Epithelial cell of proximal tubule (primary cell): Measurements from ENCODE around the gene POLR2C. TPM values are rescaled to one million over a fixed set of nuclear protein-coding genes. Genes with fewer than 3 reads are reported as not detected.
A peak's percentile ranks its signal among the peaks of the same experiment; 100 is the strongest.

Experiments
- DNase-seq: peaks from one replicate; pipeline ENCODE4 v3.0.0-alpha.2; 2011; ENCODE audit warnings: low read depth
- H3K4me3 ChIP-seq: 2 replicates; pipeline ENCODE4 v1.5.1; 2011; ENCODE audit warnings: low read depth, mild to moderate bottlenecking, low read length
- total RNA-seq: library from RNA; depleted of rRNA; stranded (reverse); fragments of >200 nt; gene quantifications from 2 replicates; pipeline ENCODE4 v1.2.3, GENCODE V29; 2015
- TF ChIP-seq, protein P1 (sequence below): conservative IDR thresholded peaks from 2 replicates; pipeline ENCODE4 v1.5.1; 2012; ENCODE audit warnings: low read depth, mild to moderate bottlenecking, low read length

Gene POLR2C
- total RNA-seq, 1 donor from 2014 or later, result 64.5 TPM

DNA sequence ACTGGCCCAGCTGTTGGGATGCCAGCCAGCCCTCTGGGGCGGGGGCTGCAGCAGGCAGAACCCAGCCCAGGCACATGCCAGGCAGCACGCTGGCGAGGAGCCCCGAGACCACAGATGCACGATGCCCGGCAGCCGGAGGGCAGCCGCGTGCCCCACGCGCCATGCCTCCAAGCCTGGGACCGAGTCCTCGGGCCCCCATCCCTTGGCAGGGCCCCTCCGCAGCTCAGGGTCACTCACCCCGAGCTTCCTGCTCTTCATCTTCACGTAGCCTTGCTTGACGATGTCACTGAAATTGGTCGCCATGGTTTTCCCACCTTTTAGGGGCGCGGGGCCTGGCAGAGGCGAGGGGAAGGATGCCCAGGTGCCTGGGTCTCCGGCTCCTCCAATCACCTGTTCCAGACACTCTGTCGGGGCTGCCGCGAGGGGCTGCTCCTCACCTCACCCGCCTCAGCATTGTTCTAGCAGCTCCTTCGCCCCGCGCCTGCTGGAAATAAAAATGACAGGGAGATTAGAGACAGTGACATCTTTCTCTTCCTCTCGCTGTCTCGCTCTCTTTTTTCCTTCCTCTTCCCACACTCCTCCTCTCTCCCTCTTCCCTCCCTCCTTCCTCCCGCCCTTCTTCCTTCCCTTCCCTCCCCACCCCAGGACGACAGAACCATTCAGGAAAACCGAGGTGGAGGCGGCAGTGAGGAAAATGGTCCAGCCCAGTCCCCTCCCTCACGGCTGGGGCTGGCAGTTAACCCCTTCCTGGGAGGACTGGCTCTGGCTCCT, 16.9 kb downstream of the POLR2C start:
- peak overlapping the region; percentile 61 for H3K4me3 ChIP-seq
- no peak for DNase-seq
- TF ChIP-seq, protein P1, sequence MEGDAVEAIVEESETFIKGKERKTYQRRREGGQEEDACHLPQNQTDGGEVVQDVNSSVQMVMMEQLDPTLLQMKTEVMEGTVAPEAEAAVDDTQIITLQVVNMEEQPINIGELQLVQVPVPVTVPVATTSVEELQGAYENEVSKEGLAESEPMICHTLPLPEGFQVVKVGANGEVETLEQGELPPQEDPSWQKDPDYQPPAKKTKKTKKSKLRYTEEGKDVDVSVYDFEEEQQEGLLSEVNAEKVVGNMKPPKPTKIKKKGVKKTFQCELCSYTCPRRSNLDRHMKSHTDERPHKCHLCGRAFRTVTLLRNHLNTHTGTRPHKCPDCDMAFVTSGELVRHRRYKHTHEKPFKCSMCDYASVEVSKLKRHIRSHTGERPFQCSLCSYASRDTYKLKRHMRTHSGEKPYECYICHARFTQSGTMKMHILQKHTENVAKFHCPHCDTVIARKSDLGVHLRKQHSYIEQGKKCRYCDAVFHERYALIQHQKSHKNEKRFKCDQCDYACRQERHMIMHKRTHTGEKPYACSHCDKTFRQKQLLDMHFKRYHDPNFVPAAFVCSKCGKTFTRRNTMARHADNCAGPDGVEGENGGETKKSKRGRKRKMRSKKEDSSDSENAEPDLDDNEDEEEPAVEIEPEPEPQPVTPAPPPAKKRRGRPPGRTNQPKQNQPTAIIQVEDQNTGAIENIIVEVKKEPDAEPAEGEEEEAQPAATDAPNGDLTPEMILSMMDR, result no peak

DNA sequence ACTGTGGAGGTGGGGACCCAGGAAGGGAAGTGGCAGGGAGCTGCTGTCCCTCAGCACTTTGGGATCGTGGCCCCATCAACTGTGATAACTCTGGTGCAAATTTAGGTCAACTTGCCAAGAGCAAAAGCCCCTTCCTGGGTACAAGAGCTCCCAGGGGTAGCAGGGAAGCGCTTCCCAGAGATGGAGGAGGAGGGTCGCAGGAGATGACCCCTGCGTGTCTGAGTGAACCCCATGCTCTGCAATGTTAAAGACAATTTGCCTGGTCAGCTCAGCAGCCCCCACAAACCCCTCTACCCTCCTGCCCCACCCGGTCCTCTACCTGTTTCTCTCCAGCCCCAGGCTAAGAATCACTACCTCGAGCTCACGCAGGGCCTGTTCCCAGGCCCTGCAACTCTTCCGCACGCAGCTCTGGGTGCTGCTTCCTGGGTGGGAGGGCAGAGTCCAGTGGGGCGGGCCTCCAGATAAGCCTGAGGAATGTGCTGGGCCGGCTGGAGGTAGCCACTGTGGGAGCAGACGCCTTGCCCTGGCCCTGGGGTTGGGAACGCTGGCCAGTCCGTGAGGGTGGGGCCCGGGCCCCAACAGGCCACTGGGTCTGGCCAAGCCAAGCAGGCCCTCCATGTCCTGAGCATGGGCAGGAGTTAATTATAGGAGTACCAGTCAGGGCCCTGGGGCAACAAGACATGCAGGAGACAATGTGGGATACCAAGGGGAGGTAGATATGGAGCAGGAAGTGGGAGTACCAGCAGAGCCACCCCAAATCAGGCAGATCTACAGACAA, 17.7 kb downstream of the POLR2C start:
- TF ChIP-seq, protein P1, result no peak
- no peak for DNase-seq
- peak overlapping the region; percentile 61 for H3K4me3 ChIP-seq

DNA sequence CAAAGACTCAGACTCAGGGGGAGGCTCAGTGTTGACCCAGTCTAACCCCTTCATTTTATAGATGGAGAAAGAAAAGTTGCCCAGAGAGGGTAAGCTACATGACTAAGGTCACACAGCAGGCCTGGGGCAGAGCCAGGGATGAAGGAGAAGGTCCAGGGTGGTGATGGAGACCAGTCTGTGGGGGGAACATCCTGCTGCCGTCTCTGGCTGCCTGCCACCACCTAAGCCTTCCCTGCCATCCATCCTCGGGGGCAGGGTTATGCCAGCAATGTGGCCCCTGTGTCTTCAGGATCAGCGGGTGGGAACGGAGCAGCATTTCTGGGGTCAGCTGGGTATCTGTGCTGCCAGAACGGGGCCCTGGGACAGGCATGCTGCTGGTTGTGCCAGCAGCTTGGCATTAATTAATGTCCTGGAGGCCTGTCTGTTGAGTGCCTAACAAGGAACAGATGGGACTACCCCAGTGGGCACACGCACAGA, 18.3 kb downstream of the POLR2C start:
- TF ChIP-seq, protein P1, result no peak
- no peak overlapping the region for H3K4me3 ChIP-seq
- no peak for DNase-seq

DNA sequence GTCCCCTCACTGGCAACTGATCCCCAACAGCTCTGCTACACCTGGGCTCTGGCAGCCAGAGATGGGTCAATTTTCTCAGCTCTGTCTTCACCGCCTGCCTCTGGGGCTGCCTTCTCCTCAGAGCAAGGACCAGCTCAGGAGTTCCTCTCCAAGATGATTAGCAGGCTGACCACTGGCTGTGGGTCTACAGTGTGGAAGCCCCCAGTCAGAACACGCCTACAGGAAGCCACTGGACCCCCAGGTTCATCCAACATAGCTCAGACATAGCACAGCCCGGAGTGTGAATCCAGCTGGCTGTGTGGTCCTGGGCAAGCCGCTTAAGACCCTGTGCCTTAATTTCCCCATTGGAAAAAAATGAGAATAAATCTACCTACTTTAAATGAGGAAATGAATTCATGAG, 18.9 kb downstream of the POLR2C start:
- H3K4me3 ChIP-seq, result no peak overlapping the region
- DNase-seq, result no peak
- TF ChIP-seq, protein P1, result no peak

DNA sequence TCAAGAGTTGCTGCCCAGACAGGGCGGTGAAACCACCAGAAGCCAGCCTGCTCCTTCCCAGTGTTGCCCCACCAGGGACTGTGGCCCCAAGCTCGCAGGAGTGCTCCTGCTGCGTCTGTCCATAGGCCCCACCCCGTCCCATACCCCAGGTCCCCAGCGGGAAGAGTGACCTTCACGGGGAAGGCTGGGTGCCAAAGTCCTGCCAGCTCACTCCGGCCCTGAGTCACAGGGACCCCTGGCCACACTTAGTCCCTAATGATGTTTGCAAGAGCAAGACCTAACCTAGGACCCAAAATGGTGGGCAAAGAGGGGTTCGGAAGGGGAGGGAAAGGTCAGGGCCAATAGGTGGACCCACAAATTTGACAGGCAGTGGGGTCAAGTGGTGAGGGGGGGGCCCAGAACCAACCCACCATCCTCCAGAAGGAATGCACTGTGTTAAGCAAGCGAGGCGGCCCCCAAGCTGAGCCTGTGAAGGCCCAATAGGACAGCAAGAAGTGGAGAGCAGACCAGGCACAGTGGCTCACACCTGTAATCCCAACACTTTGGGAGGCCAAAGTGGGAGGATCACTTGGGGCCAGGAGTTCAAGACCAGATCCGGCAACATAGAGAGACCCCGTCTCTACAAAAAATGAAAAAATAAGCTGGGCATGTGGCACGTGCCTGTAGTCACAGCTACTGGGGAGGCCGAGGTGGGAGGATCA, 20.5 kb downstream of the POLR2C start:
- TF ChIP-seq, protein P1, result no peak
- H3K4me3 ChIP-seq, result no peak overlapping the region
- no peak for DNase-seq

DNA sequence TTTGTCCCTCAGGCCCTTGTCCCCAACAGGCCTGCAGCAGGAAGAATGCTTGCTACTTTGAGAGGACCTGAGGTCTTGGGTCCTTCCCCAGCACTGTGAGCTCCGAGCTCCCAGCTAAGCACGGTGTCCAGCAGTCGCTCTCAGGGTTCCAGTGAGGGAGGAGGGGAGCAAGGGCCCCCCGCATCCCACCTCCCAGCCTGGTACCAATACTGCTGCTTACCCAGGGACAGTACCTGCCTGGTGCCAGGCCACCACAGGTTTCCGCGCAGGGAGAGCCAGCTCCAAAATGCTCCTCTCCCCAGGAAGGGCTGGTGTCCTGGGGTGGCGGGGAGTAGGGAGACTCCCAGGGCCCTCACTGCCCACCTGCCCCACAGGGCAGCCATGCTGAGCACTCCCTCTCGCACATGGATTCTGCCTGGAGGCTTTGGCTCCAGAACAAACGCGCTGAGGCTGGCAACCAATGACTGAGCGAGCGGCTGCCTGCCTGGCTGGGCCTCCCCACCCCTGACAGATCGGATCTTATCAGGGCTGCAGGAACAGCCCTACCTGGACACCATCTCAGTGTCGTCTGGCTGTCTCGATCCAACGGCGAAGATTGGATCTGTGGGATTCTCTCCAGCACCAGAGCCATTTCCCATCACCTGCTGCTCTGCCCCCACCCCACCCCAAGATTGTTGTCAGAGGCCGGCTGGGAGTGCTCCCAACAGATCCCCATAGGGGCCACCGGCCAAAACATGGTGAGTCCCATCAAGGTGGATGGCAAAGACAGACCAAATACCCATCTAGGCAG, 21.4 kb downstream of the POLR2C start:
- H3K4me3 ChIP-seq, result no peak overlapping the region
- TF ChIP-seq, protein P1, result no peak
- DNase-seq, result no peak
